H1 (cell line): Measurements from ENCODE around the gene CASD1. TPM values are rescaled to one million over a fixed set of nuclear protein-coding genes. Genes with fewer than 3 reads are reported as not detected.

Experiments used
- CTCF ChIA-PET: fragments of 300-600 bp; sonication (Branson Sonifier 250); formaldehyde crosslinking; loops from one replicate; lab custom pipeline; 2021; ENCODE audit not compliant: partially characterized antibody; lab: Charles Lee
- POLR2A ChIA-PET: fragments of 300-600 bp; sonication (Branson Sonifier 250); formaldehyde crosslinking; loops from one replicate; lab custom pipeline; 2021; ENCODE audit warnings: inconsistent platforms; ENCODE audit not compliant: partially characterized antibody; lab: Charles Lee
- DNase-seq, 2 experiments: peaks; one replicate each; pipeline versions ENCODE4 v3.0.0 to v3.0.0-alpha.2; 2010 to 2022; ENCODE audit warnings: low spot score in 2 of 2, low read depth in 1 of 2, mixed read lengths in 1 of 2
- FAIRE-seq: peaks from 2 replicates; lab custom pipeline; 2011; peaks lifted over from hg19 to GRCh38; lab: Jason Lieb, UNC
- H2AFZ ChIP-seq: 2 replicates; pipeline ENCODE4 v1.8.1; 2012; ENCODE audit warnings: low read length, inconsistent platforms
- H2AK5ac ChIP-seq: 2 replicates; pipeline ENCODE4 v1.6.1; 2013; ENCODE audit warnings: low read depth, low read length
- H2BK120ac ChIP-seq: replicated peaks from 2 replicates; pipeline ENCODE3; 2013; ENCODE audit warnings: low read depth, low read length, inconsistent platforms
- H2BK12ac ChIP-seq: 2 replicates; pipeline ENCODE4 v1.6.1; 2013; ENCODE audit warnings: low read depth, low read length
- H2BK15ac ChIP-seq: 2 replicates; pipeline ENCODE4 v1.6.1; 2013; ENCODE audit warnings: low read length
- H2BK20ac ChIP-seq: 2 replicates; pipeline ENCODE4 v1.6.1; 2013; ENCODE audit warnings: low read length
- H2BK5ac ChIP-seq: 2 replicates; pipeline ENCODE4 v1.6.1; 2013; ENCODE audit warnings: low read depth, low read length
- H3K14ac ChIP-seq: 2 replicates; pipeline ENCODE4 v1.6.1; 2013; ENCODE audit warnings: inconsistent platforms; ENCODE audit not compliant: insufficient read length
- H3K18ac ChIP-seq: 2 replicates; pipeline ENCODE4 v1.6.1; 2013; ENCODE audit warnings: low read length; ENCODE audit errors: extremely low read depth
- H3K23ac ChIP-seq: 2 replicates; pipeline ENCODE4 v1.6.1; 2013; ENCODE audit warnings: inconsistent platforms; ENCODE audit not compliant: insufficient read length
- H3K23me2 ChIP-seq: 2 replicates; pipeline ENCODE4 v1.6.1; 2013; ENCODE audit warnings: low read depth, low read length
- H3K27ac ChIP-seq: 2 replicates; pipeline ENCODE4 v1.6.1; 2011; ENCODE audit warnings: low read depth, low read length, inconsistent platforms
- H3K27me3 ChIP-seq, 4 experiments: replicated peaks in 1 of 4; 1 replicate in 1 of 4; 2 replicates in 3 of 4; pipeline versions ENCODE4 v1.6.1 to v1.8.1; 2011 to 2013; ENCODE audit warnings: low read length in 3 of 4, mild to moderate bottlenecking in 3 of 4, inconsistent platforms in 2 of 4, mixed read lengths in 2 of 4, moderate library complexity in 1 of 4; ENCODE audit not compliant: control insufficient read depth in 3 of 4, insufficient read depth in 3 of 4; ENCODE audit errors: extremely low read depth in 1 of 4
- H3K36me3 ChIP-seq, 4 experiments: 2 replicates each; pipeline versions ENCODE4 v1.6.1 to v1.8.1; 2011 to 2013; ENCODE audit warnings: mild to moderate bottlenecking in 4 of 4, low read length in 3 of 4, moderate library complexity in 2 of 4, control low read depth in 1 of 4, inconsistent platforms in 1 of 4; ENCODE audit not compliant: insufficient read depth in 4 of 4, control insufficient read depth in 2 of 4
- H3K4ac ChIP-seq: replicated peaks from 2 replicates; pipeline ENCODE3; 2013; ENCODE audit warnings: low read length, low read depth, mixed read lengths, inconsistent platforms; ENCODE audit not compliant: insufficient read length
- H3K4me1 ChIP-seq, 4 experiments: replicated peaks in 1 of 4; 1 replicate in 1 of 4; 2 replicates in 3 of 4; pipeline versions ENCODE4 v1.6.1 to v1.8.1; 2011 to 2013; ENCODE audit warnings: low read length in 3 of 4, inconsistent platforms in 2 of 4, mixed read lengths in 1 of 4; ENCODE audit not compliant: insufficient read depth in 4 of 4, control insufficient read depth in 3 of 4
- H3K4me2 ChIP-seq, 2 experiments: 2 replicates each; pipeline versions ENCODE4 v1.6.1 to v1.8.1; 2011 to 2013; ENCODE audit warnings: low read depth in 2 of 2, low read length in 2 of 2, control low read depth in 1 of 2, inconsistent platforms in 1 of 2, mild to moderate bottlenecking in 1 of 2; ENCODE audit not compliant: insufficient read depth in 1 of 2
- H3K4me3 ChIP-seq, 4 experiments: fragments of 200-600, 300-600 bp in 1 of 4; sonication (generic), shearing (Covaris generic), sonication (Bioruptor Twin) in 1 of 4; 2 replicates each; pipeline versions ENCODE4 v1.5.1 to v1.8.1; 2011 to 2016; ENCODE audit warnings: low read length in 4 of 4, low read depth in 3 of 4, control low read depth in 2 of 4, inconsistent platforms in 2 of 4, mild to moderate bottlenecking in 2 of 4, mixed read lengths in 1 of 4, moderate library complexity in 1 of 4; ENCODE audit not compliant: insufficient read depth in 2 of 4; ENCODE audit errors: extremely low read depth in 1 of 4
- H3K56ac ChIP-seq: replicated peaks from 2 replicates; pipeline ENCODE3; 2013; ENCODE audit warnings: low read depth, mild to moderate bottlenecking, mixed read lengths, low read length, inconsistent platforms; ENCODE audit not compliant: insufficient read length
- H3K79me1 ChIP-seq: 2 replicates; pipeline ENCODE4 v1.6.1; 2013; ENCODE audit warnings: low read depth, low read length, control low read depth
- H3K79me2 ChIP-seq, 2 experiments: 2 replicates each; pipeline versions ENCODE4 v1.6.1 to v1.8.1; 2012 to 2013; ENCODE audit warnings: low read length in 2 of 2, mild to moderate bottlenecking in 2 of 2, inconsistent platforms in 1 of 2; ENCODE audit not compliant: insufficient read depth in 2 of 2, control insufficient read depth in 1 of 2
- H3K9ac ChIP-seq, 4 experiments: replicated peaks in 1 of 4; 1 replicate in 1 of 4; 2 replicates in 3 of 4; pipeline versions ENCODE4 v1.6.1 to v1.8.1; 2011 to 2013; ENCODE audit warnings: low read depth in 3 of 4, low read length in 3 of 4, control low read depth in 2 of 4, mild to moderate bottlenecking in 2 of 4, moderate library complexity in 2 of 4, inconsistent platforms in 1 of 4; ENCODE audit errors: extremely low read depth in 1 of 4
- H3K9me3 ChIP-seq, 2 experiments: 2 replicates each; pipeline versions ENCODE4 v1.6.1 to v1.8.1; 2012 to 2013; ENCODE audit warnings: mild to moderate bottlenecking in 2 of 2, moderate library complexity in 2 of 2, control low read depth in 1 of 2, inconsistent platforms in 1 of 2, low read depth in 1 of 2, low read length in 1 of 2, mixed read lengths in 1 of 2; ENCODE audit not compliant: insufficient read depth in 2 of 2
- H4K20me1 ChIP-seq, 2 experiments: replicated peaks in 1 of 2; 2 replicates each; pipeline versions ENCODE3 to v1.8.1; 2011 to 2013; ENCODE audit warnings: inconsistent platforms in 2 of 2, low read length in 2 of 2, mild to moderate bottlenecking in 1 of 2; ENCODE audit not compliant: insufficient read depth in 2 of 2, control insufficient read depth in 1 of 2
- H4K5ac ChIP-seq: 2 replicates; pipeline ENCODE4 v1.6.1; 2013; ENCODE audit warnings: low read length, low read depth, mixed read lengths, inconsistent platforms; ENCODE audit not compliant: insufficient read length
- H4K8ac ChIP-seq: 2 replicates; pipeline ENCODE4 v1.8.0; 2013; ENCODE audit warnings: mild to moderate bottlenecking, moderate library complexity, low read length, inconsistent platforms; ENCODE audit not compliant: insufficient read depth; ENCODE audit errors: extremely low read depth
- H4K91ac ChIP-seq: replicated peaks from 2 replicates; pipeline ENCODE3; 2013; ENCODE audit warnings: low read length, mixed read lengths, inconsistent platforms; ENCODE audit not compliant: insufficient read length
- BCL11A ChIP-seq, 2 experiments: IDR thresholded peaks; one replicate each; pipeline ENCODE4 v1.6.1; 2011; ENCODE audit warnings: low read depth in 2 of 2, low read length in 2 of 2, mild to moderate bottlenecking in 2 of 2
- CBX5 ChIP-seq: fragments of 300-800, 300-1000 bp; sonication (generic); IDR thresholded peaks from 2 replicates; pipeline ENCODE4 v1.7.1; 2016; ENCODE audit warnings: antibody characterized with exemption, low read length, low read depth
- GABPA ChIP-seq: IDR thresholded peaks from 2 replicates; pipeline ENCODE4 v1.6.1; 2011; ENCODE audit warnings: mild to moderate bottlenecking, low read length, moderate library complexity, borderline replicate concordance; ENCODE audit not compliant: insufficient read depth
- GTF2F1 ChIP-seq: IDR thresholded peaks from 2 replicates; pipeline ENCODE4 v1.6.1; 2012; ENCODE audit warnings: low read depth, low read length, improper control_type of control experiment, borderline replicate concordance
- KDM4A ChIP-seq: IDR thresholded peaks from one replicate; pipeline ENCODE4 v1.7.1; 2012; ENCODE audit warnings: low read depth, mild to moderate bottlenecking, moderate library complexity, low read length, inconsistent platforms; ENCODE audit not compliant: severe bottlenecking
- MAFK ChIP-seq: IDR thresholded peaks from 2 replicates; pipeline ENCODE4 v1.6.1; 2012; ENCODE audit warnings: low read depth, mild to moderate bottlenecking, improper control_type of control experiment, low read length
- NANOG ChIP-seq: IDR thresholded peaks from 2 replicates; pipeline ENCODE4 v1.6.1; 2011; ENCODE audit warnings: low read length, low read depth, mild to moderate bottlenecking, inconsistent platforms; ENCODE audit not compliant: insufficient read depth, poor library complexity, severe bottlenecking
- POU5F1 ChIP-seq: IDR thresholded peaks from 2 replicates; pipeline ENCODE4 v1.6.1; 2011; ENCODE audit warnings: low read depth, mild to moderate bottlenecking, low read length, moderate library complexity
- RBBP5 ChIP-seq: IDR thresholded peaks from 2 replicates; pipeline ENCODE4 v1.7.1; 2012; ENCODE audit warnings: low read depth, mild to moderate bottlenecking, inconsistent platforms, low read length, moderate library complexity, borderline replicate concordance
- RFX5 ChIP-seq: IDR thresholded peaks from 2 replicates; pipeline ENCODE4 v1.6.1; 2011; ENCODE audit warnings: low read depth, low read length, improper control_type of control experiment, borderline replicate concordance
- RXRA ChIP-seq: IDR thresholded peaks from 2 replicates; pipeline ENCODE4 v1.6.1; 2011; ENCODE audit warnings: low read depth, mild to moderate bottlenecking, low read length, moderate library complexity; ENCODE audit not compliant: insufficient read depth
- SIRT6 ChIP-seq: IDR thresholded peaks from one replicate; pipeline ENCODE4 v1.7.1; 2012; ENCODE audit warnings: low read length, inconsistent platforms
- SP1 ChIP-seq: IDR thresholded peaks from 2 replicates; pipeline ENCODE4 v1.6.1; 2011; ENCODE audit warnings: low read depth, low read length
- SUZ12 ChIP-seq: fragments of 200-600 bp; sonication (generic); IDR thresholded peaks from 2 replicates; pipeline ENCODE4 v1.6.1; 2012; ENCODE audit warnings: mild to moderate bottlenecking, inconsistent platforms, low read length, moderate library complexity, mixed read lengths
- TEAD4 ChIP-seq: IDR thresholded peaks from 2 replicates; pipeline ENCODE4 v1.6.1; 2012; ENCODE audit warnings: low read depth, low read length, inconsistent platforms, mixed read lengths
- WGBS, 2 experiments: shearing (Covaris generic) in 1 of 2; methylation state at CpG; one replicate each; pipeline versions ENCODE4 v1.1.6 to v1.1.7; 2013 to 2015; ENCODE audit warnings: low lambda C conversion rate in 2 of 2, mixed read lengths in 2 of 2, inconsistent platforms in 1 of 2, low coverage in 1 of 2, missing lambda C conversion rate in 1 of 2; ENCODE audit not compliant: insufficient replicate concordance in 2 of 2, insufficient coverage in 1 of 2, insufficient read length in 1 of 2; ENCODE audit errors: extremely low coverage in 1 of 2, missing lambda C conversion rate in 1 of 2; 5-methylcytosine and 5-hydroxymethylcytosine counted together
- polyA plus RNA-seq, 7 experiments: library from polyadenylated mRNA; depleted of rRNA in 3 of 7; stranded (reverse) in 5 of 7; unstranded in 2 of 7; fragments of >200 nt in 5 of 7; fragments of 200-250 nt in 2 of 7; gene quantifications; 1 replicate in 5 of 7; 2 replicates in 1 of 7; 4 replicates in 1 of 7; pipeline versions ENCODE4 v1.2.1 to v1.2.3, GENCODE V29; 2011 to 2013; ENCODE audit warnings: missing spikeins in 2 of 7, mixed read lengths in 2 of 7
- total RNA-seq: library from RNA; stranded (reverse); fragmentation: NEBNext Ultra II Directional; extraction: Animal tissue kit (Norgen Biotek cat#: 25700); gene quantifications from 2 replicates; pipeline ENCODE4 v1.2.1, GENCODE V29; 2021

CASD1 gene
- total and polyA plus RNA-seq, 2 of the 8 experiments (the other 6 are each of a cell fraction or from before 2014, with no cell fraction given) = 14.2 to 18.8 TPM

GRCh38 chr7:94532676-94533075, 23.1 kb downstream of the CASD1 start:
- WGBS, 2 experiments = 100% methylated on average over 2 of the region's 2 CpGs; no CpG with 5 or more reads in 1 of the 2 experiments
- no peak overlapping the region for H4K5ac ChIP-seq
- H4K8ac ChIP-seq = no peak overlapping the region
- no peak for FAIRE-seq
- H4K91ac ChIP-seq = no peak overlapping the region
- DNase-seq = no peak
- no peak overlapping the region for H2BK20ac ChIP-seq
- no peak overlapping the region for H2AK5ac ChIP-seq
- no peaks in the 10 kb centered on the region for H4K20me1 ChIP-seq
- no peak overlapping the region for H3K56ac ChIP-seq
- H3K36me3 ChIP-seq = peaks cover 0 to 56% (median 2%) of the 10 kb centered on the region in 4 experiments; a peak in 3 of 8 replicates
- H3K4ac ChIP-seq = no peak overlapping the region
- no peak overlapping the region for H2BK15ac ChIP-seq
- ChIA-PET POLR2A (no interaction called here), CTCF (interaction anchor here (1.7 kb wide), 1 partner anchor 97 kb away, joined by 3 read pairs; no protein-coding TSS in a partner anchor)
- no peaks in the 10 kb centered on the region for H3K79me2 ChIP-seq
- no peak overlapping the region for H2BK12ac ChIP-seq
- no peaks in the 10 kb centered on the region for H3K9me3 ChIP-seq
- no peak overlapping the region for H2BK120ac ChIP-seq
- H3K9ac ChIP-seq = no peak overlapping the region
- no peak overlapping the region for H3K18ac ChIP-seq
- no peak overlapping the region for H3K14ac ChIP-seq
- no peaks in the 10 kb centered on the region for H3K27me3 ChIP-seq
- H3K4me1 ChIP-seq = no peaks in the 10 kb centered on the region
- H3K4me3 ChIP-seq = no peak overlapping the region
- H3K23ac ChIP-seq = no peak overlapping the region
- no peak overlapping the region for H2AFZ ChIP-seq
- H3K27ac ChIP-seq = no peak overlapping the region
- H3K23me2 ChIP-seq = no peaks in the 10 kb centered on the region; the same call in 1 of the 2 replicates
- H3K79me1 ChIP-seq = no peaks in the 10 kb centered on the region
- H2BK5ac ChIP-seq = no peak overlapping the region
- no peak overlapping the region for H3K4me2 ChIP-seq
- TF ChIP-seq KDM4A = no peak
- no peak for TF ChIP-seq GABPA
- TF ChIP-seq SUZ12 = no peak
- no peak for TF ChIP-seq RXRA
- TF ChIP-seq MAFK = no peak
- TF ChIP-seq SIRT6 = no peak
- no peak for TF ChIP-seq SP1
- TF ChIP-seq GTF2F1 = no peak
- no peak for TF ChIP-seq POU5F1
- TF ChIP-seq NANOG = no peak
- no peak for TF ChIP-seq CBX5
- TF ChIP-seq RBBP5 = no peak
- no peak for TF ChIP-seq BCL11A (IDR thresholded peaks at IDR 0.05; ENCODE audit: low read depth in 2 of 2, low read length in 2 of 2)
- no peak for TF ChIP-seq TEAD4
- TF ChIP-seq RFX5 = no peak
